ENCODE results near the gene CACHD1. TPM values are rescaled to one million over a fixed set of nuclear protein-coding genes. Genes with fewer than 3 reads are reported as not detected.
"Not testable (repeated sequence)": the region's sequence is repeated elsewhere in the genome, so short reads cannot be mapped to it uniquely, and the experiment has no call there.

Gene CACHD1
- polyA plus RNA-seq, 3 donors, result 53.8 to 60.9 (median 60.8) TPM

DNA sequence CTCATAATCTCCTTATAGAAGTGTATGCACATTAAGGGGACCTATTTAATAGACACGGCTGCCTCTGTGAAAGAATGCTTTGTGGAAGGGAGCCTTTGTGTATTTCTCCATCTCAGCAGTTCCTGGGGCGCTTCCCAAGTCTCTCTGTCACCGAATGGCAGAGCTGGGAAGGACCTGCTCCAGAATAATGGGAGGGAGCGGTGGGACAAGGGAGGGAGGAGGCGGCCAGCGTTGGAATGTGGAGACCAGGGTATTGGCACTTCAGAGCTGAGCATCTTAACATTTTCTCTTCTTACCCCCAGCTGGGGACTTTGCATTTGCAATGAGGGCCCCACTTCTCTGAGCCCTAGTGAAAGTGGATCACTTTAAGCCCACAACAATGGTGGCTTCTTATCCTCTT, 23.9 kb downstream of the CACHD1 start:
- DNase-seq, result no peak

DNA sequence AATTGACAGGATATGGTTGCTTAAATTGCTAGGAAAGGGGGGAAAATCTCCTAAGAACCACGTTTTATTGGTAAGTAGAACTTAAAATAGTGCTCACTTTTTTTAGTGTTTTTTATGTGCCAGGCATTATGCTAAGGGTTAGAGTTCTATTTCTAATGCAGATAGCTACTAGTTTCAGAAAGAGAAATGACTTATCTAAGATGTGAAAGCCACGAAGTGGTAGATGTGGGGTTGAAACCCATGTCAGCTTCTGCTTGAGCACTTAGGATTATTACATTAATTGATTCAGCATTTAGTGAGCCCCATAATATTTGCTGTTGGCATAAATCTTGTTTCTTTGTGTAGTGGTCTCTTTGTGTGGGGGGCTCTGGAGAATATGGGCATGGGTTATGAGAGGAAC, 24.7 kb downstream of the CACHD1 start:
- DNase-seq, result no peak

DNA sequence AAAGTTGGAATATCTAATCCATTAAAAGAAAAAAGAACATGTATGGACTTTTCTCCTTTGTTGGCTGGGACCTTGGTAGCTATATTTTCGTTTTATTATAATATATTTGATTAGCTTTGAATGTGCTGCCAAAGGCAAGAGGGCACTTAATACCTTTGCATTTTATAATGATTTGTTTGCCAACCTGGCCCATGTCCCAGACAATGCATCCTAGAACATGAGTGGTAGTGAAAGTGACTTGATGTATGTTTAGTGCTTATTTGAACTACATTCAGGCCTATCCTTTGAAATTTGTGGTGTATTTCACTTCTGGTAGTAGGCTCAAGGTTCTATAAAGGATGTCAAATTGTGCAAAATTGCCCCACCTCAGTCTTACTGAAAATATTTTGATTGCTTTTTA, 25.9 kb downstream of the CACHD1 start:
- DNase-seq, result no peak

DNA sequence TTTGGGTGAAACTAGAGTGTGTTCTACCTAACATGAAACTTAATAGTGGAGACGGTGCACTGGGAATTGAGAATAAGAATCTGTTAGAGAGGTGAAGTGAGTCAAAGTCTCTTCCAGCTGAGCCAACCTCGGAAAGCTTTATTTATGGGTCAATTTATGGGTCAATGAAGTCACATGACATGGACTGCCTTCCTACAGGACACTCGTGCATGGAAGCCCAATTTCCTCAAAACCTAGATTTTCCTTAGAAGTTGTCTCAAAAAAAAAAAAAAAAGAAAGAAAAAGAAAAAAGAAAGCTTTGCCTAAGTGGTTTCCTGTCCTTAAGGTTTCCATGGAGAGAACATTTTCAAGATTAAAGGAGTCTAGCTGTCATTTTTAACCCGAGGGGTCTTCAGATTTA, 26.7 kb downstream of the CACHD1 start:
- no peak for DNase-seq

DNA sequence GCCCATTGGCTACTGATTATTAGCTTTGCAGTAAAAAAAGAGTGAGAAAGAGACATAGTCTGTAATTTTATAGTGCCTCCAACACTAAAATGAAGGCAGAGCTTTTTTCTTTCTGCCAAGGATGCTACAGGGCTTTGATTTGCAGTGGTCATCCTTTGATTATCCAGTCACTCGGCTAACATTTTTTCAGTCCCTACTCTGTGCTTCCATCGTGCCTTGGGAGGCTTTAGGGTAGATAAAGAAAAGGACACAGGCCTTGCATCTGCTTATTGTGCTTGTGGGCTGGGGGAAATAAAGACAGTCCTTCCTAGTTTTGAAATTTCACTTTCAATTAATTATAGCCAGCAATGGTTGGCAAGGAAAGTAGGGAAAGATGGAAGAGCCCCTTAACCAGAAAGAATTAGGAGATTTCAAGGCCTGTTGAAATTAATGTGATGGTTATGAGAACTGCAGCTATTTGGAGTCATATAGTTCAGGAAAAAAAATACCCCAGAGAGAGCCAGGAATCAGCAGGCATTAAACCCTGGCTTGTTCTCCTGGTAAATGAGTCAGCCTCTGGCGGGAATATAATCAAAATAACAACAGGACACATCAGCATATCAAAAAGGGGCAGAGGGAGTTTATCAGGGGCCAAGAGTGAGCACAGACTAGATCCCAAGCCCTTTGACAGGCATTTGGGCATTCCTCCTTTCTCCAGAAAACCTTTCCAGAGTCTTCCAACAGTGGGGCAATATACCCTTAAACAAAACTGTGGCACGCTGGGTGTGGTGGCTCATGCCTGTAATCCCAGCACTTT, 27.4 kb downstream of the CACHD1 start:
- DNase-seq, result no peak

DNA sequence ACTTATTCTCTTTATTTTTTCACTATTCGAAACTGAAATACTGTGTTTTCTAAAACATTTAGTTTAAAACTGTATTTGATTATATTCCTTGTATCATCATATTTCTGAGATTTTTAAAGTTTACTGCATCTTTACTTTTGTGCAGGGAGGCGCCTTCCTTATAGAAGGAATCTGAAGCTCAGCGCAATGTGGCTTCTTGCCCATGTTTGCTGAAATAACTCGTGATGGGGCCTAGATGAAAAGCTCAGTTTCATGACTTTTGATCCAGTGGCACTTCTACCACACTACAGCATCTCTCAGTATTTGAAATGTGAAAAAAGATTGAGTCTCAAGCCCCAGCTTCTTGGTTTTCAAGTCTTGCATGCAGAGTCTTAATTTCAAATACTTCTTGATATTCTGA, 28.4 kb downstream of the CACHD1 start:
- no peak for DNase-seq

DNA sequence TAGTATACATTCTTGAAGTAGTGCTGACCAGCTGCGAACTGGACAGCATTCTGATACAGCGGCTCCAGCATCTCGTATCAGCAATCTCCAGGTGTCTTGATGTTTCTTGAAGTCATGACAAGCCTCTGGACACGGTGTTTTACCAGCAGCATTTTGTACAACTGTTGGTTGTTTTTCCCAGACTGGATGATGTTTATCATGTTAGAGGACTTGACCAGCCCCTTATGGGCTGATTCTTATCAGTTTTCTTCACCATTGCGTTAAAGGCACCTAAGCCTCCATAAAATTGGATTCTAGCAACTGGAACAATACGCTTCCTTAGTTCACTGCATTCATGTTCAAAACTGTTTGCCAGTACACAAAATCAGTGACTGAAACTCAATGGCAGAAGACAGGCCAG, 29.1 kb downstream of the CACHD1 start:
- DNase-seq, result no peak

DNA sequence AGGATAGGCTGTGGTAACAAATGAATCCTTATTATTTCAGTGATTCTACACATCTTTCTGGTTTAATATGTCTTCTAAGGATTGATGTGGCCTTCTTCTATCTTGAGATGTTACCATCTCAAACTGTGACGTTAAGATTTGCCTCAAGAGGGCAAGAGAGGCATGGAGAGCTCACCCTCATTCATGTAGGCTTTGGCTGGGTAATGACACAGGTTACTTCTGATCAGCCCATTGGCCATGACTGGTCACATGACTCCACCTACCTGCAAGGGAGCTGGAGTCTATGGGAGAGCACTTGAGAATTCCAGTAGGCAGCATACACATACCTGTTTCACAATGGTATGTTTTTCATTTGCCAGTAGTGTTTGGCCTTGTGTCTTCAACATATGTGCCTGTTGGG, 30.0 kb downstream of the CACHD1 start:
- no peak for DNase-seq

DNA sequence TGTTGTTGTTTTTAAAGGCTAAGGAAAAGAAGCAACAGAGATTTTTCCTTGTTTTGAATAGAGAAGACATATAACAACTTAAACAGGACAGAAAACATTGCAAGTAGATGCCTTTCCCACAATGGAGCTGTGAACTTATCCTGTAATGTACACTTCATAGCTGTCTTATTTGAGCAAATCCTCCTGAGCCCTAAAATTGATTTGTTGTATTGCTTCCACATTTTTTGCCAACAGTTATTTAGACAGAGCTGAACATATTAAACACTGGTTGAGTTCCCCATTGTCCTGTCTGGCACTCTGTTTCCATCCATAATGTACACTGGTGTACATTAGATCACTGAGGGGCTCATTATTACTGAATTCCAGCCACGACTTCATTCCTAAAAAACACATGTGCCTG, 32.2 kb downstream of the CACHD1 start:
- no peak for DNase-seq

DNA sequence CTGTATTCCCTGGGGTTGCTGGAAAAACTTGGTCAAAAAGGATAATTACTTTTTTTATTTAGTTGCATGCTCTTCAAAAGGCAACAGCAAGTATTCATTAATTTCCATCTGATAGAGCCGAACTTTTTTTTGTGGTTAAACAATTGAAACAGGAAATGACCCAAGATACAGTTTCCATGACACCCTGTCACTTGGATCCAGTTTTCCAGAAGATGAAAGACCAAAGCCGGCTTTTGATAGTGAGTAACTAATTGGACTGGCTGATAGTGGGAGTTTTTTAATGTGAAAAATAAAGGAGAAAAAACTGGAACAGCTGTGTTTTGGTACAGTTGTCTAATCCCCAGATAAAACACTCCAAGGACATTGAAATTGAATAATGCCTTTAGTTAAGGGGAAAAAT, 33.0 kb downstream of the CACHD1 start:
- DNase-seq, result no peak

DNA sequence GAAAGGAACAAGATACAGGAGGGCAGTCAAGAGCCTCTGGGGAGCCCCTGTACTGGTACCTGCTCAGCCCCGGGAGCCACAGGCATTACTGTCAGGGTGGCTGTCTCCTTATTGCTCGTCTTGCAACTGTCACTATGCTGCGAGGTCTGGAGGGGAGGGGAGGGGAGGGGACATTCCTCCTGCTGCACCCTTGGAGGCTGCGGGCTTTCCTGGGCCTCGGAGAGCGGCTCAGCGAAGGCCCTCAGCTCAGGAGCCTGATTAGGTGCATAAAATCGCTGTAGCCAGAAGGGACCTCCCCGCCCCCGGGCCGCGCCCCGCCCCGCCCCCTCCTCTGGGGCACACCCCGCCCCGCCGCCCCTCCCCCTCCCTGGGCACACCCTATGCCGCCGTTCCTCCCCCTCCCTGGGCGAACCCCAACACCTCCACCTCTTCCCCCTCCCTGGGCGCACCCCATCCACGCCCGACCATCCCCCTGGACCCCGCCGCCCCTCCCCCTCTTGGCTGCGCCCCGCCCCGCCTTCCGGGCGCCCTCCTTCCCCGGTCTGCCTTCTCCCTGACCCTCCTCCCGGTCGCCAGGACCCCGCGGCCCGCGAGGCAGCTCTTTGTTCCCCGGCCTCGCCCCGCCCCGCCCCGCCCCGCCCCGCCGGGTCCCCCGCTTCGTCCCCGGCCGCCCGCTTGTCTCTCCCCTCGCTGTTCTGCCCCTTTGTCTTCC, 35.5 kb downstream of the CACHD1 start:
- DNase-seq, result no peak

DNA sequence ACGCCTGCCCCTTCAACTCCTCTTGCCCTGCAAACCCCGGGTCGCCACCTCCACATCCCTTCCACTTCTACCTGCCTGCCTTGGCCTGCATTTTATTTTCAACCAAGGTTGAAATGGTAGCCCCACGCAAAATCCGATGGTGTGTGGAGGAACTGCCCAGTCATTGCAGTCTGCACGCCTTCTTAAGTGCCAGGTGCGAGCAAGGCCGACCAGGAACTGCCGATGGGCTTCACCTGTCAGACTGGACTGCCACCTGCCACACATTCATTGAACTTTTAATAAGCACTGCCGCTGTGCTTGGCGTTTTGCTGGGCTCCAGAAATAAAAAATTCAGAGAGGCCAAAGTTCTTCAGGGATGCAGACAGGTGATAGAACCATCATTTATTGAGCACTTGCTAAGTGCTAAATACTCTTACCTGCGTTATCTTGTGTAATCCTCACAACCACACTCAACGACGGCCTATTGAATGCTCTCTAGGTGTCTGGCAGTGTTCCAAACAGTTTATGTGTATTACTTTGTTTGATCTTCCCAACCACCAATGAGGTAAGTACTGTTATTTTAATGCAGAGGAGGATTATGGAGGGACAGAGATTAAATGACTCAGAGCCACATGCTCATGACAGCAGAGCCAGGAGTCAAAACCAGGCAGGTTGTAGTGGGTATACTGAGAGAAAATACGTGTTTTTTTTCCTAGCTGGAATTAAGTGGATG, 36.2 kb downstream of the CACHD1 start:
- no peak for DNase-seq

DNA sequence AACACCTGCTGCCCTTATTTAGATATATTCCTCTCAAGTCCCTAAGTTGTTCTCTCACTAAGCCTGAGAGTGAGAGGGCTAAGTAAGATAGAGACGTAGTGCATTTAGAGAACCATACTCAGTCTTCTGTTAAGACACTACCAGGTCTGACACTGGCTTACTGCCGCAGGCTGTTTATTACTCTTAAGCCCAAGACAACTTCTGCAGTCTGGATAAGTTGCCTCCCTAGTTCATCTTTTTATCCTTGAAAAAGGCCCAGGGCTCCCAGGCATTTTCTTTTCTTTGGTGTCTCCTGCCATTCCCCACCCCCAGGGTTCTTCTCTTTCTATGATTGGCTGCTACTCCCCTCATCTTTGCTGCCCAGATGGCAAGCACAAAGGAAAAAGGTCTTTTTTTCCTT, 38.7 kb downstream of the CACHD1 start:
- DNase-seq, result no peak

DNA sequence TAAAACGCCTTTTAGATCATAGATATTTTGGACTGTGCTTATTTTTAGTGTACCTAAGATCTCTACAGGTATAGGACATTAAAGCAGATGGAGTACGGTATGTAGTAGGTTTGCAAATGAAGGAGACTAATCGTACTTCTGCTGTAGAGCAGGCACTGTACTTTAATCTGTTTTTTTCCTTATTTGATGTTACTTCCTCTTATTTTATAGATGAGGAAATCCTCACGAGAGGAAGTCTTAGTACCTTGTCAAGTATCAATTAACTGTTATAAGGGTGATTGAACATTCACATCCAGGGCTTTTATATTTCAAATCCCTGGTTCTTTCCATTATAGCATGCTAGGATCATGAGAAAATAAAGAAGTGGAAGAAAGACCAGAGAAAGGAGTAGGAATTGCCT, 41.1 kb downstream of the CACHD1 start:
- no peak for DNase-seq

DNA sequence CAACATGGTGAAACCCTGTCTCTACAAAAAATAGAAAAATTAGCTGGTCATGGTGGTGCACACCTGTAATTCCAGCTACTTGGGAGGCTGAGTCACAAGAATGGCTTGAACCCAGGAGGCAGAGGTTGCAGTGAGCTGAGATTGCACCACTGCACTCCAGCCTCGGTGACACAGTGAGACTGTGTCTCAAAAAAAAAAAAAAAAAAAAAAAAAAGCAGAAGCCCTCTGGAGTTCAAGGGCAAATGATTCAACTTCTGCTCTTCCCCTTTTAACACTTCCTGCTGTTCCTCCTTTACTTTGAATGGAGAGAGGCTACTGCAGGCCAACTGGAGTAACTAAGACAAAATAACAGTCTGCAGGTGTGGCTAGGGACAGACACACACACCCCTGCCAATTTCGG, 42.3 kb downstream of the CACHD1 start:
- not testable (repeated sequence) for DNase-seq

DNA sequence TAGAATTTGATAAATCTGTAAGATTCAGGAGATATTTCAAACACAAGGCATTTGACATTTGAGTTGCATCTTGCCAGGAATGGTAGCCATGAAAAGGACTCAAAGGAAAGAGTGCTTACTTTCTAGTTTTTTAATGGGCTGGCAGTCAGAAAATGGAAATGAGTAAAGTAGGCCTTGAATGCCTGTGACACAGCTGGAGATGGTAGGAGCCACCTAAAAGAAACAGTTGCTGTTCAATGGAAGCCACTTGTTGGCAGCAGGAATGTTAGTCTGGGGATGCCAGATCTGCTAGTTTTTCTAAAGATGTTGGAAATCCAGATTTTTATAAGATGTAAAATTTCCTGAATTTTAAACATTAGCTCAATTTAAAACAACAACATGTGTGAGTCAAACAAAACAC, 43.6 kb downstream of the CACHD1 start:
- no peak for DNase-seq

DNA sequence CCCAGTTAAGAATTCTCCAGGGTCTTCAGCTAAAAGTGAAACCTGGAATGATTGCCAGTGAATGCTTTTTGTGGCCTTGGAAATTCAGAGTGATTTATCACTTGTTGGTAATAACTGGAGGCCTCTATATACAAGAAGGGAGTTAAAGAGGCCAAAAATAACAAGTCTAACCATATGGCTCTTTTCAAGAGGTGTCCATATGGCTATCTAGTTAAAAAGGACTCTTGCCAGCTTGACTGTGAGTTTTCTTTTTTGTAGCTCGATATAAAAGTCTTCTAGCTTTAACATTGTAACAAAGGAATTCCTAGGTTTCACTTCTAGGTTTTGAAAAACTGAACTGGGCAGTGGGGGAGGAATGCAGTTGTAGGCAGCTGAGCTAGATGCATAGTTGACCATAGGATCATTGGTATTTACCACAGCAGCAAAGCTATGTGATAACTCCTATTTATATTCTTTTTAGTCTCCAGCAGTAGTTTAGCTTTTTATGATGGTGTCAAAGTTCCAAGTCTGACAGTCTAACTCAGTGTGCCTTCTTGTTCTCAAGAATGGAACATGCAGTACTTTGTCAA, 44.4 kb downstream of the CACHD1 start:
- peak; percentile 91 for DNase-seq

DNA sequence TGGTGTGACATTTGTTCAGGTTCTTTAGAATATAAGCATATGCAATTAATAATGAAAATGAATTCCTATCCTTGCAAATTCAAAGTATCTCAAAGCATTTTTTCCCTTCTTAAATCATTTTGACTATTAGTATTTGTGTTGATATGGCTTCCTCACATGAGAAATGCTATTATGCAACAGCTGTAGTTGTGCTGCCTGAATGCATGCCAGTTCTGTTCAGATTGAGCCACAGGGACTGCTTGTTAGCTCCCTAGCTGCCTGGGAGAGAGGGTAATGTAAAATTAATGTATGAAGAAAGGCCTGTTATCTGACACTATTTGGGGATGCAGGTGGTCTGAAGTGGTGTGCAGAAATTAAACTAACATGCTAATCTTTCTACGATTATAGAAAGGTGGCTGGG, 45.5 kb downstream of the CACHD1 start:
- DNase-seq, result no peak

DNA sequence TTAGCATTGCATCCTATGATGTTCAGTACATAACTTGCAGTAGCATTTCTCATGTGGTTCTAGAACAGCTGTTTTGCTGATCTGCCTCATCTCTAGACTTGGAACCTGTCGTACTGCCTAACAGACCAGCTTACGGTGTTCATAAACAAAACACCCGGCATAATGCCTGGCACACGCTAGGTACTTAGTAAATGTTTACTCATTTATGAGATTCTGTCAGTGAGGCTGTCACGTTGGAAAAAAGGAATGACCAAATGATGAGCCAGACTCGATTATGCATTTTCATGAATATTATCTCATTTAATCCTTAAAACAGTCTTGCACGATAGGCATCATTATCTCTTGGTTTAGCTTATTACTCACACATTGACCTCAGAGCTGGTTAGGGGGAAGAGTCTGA, 46.4 kb downstream of the CACHD1 start:
- DNase-seq, result no peak

DNA sequence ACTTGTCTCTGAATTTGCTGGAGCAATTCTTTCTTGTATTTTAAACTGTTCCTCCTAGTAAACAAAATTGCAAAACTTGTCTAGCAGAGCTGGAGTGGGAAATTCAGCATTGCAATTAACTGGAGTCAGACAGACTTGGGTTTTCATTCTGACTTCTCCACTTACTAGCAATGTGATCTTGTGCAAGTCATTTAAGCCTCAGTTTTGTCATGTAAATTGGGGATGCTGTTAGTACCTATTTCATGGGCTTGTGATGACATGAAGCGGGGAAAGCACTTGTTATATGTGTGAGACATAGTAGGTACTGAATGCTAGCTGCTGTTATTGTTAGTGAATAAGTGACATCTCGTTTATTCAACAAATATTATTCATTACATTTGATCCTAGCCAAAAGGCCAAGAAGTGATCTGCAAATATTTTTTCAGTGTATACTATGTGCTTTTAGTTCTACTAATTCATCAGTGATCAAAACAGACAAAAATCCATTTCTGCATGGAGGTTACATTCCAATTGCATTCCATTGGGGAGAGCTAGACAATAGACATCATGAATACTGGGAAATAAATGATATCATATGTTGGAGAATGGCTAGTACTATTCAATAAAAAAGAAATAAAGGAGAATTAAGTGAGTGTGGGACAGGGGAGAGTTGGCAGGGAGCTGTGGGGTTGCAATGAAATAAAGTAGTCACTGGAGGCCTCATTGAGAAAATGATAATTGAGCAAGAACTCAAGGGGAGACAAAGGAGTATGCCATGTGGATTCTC, 47.1 kb downstream of the CACHD1 start:
- DNase-seq, result no peak

DNA sequence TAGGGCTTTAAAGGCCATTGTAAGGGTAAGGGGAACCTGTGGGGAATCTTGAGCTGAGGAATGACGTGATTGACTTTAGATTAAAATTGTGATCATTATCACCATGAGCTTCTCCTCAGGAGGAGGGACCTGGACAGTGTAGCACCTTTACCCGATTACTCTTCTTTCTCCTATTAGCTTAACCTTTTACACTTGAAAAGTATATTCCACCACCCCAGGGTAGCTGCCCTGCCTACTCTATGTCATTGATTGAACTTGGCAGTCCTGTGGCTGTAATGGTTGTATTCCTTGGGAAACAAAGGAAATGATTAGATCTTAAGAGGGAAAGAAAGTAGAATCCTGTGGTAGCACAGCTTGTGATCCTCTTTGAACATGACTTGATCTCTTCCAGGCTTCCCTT, 47.7 kb downstream of the CACHD1 start:
- DNase-seq, result no peak

Measured in renal pelvis (tissue), 4 donors.